Measurements from ENCODE around the gene GASK1A.
"Not testable (repeated sequence)": the region's sequence is repeated elsewhere in the genome, so short reads cannot be mapped to it uniquely, and the experiment has no call there.

GASK1A gene

DNA sequence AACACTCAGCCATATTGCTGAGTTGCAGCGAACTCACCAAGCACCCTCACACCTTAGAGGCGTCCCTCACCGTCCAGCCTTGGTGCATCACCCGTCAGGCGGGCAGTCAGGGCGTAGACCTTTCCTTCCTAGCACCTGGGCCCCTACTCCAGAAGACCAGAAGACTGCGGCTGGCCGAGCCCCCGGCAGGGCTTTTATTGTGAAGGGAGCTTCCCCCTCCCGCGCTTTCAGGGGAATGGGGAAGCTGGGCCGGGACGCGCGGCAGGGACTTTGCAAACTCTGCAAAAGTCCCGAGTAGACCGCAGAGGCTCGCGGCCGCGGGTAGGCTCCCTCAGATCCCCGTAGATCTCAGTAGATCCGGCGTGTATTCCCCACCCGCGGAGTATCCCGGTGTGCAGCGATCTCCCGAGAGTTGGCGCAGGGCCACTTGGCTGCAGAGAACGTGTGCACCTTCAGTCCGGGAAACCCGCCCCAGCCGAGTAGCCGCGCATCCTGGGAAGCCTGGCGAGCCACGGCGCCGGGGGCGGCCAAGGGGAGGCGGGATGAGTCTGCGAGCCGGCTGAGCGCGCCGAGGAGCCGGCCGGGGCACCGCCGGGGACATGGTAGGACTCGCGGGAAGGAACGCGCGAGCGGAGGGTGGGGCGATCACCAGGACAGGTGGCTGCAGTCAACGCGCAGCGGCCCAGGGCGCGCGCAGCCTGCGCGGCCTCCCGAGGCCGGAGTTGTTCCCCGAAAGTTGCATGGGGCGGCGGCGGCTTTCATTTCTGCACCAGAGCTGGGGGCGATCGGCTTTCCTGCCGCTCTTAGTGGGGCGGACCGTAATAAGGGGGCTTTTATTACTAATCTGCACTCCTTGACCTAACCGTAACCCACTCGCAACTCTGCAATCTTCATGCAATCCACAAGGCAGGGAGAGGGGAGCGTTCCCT lies at the start of gene GASK1A:
GASK1A (plus strand) TSS at position 268 of the 929 bp plus-strand sequence; CDS start at position 600, 332 bp downstream.
- DNase-seq (ENCODE audit: low spot score) = peak; percentile 28

DNA sequence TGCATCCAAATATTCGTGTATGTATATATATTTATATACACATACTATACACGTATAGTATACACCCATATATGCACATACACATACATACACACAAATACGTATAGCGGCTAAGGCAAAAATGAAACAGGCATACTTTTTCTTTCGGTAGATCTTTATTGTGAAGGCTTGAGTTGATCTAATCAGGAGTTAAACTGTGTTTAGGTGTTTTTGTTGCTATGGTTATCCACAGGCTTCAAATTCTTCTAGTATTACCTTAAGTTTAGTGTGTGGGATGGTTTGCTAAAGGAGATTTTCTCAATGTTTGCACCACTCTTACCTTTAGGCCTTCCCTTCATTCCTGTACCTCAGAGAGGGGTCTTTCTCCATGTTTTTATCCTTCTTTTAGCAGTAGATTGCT lies 45.0 kb upstream of the GASK1A start:
- no peak for DNase-seq (ENCODE audit: low spot score)

DNA sequence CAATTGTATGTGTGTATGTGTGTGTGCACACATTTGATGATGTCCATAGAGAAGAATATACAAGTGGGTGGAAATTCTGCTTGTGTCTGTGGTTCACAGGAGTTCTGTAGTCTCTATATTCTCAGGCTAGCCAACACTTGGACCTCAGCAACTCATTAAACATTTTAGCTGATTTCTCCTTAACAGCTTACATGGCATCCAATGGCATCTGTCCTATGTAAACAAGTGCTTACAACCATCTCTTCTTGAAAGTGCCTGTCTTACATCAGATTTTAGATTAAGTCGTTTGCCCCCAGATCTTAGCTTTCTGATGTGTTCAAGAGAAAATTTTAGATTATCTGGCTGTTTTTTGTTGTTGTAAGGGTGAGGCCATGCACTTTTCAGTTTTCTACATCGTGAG lies 44.2 kb upstream of the GASK1A start:
- DNase-seq (ENCODE audit: low spot score) = no peak

DNA sequence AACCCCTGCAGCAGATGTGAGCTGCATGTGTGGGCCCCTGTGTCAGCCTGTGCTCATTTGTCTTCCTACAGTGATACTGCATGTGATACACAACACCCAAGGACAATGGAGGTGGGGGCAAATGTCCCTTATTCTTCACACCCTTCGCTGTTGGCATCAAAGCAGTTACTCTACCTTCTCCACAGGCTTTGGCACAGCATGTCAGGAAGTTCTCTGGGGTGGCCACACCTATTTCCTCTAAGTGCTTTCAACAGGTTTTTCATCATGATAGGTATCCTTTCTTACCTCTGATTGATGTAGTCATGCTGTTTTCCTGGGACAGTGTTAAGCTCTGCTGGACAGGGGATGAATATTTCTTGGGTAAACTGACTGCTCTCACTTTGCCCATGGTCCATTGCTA lies 43.6 kb upstream of the GASK1A start:
- no peak for DNase-seq (ENCODE audit: low spot score)

GRCh38 chr3:42936157-42936981 lies 42.7 kb upstream of the GASK1A start:
- peak; percentile 58 for DNase-seq (ENCODE audit: low spot score)

DNA sequence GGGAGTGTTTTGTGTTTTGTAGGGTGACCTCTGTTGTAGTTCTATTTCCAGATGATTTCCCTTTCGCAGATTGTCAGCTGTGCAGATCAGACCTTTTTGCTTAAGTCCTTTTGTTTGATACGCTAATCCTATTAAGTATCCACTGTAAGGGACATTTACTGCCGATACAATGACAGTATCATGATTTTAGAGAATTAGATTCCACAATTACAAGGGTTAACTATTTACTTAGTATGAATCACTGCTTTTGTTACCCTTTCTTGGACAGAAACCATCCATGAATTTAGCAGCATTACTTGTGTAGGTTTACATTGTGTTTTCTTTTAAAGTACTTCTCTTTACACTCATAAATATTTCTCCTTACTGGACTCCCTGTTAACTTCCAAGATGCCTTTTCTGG lies 41.8 kb upstream of the GASK1A start:
- DNase-seq (ENCODE audit: low spot score) = no peak

DNA sequence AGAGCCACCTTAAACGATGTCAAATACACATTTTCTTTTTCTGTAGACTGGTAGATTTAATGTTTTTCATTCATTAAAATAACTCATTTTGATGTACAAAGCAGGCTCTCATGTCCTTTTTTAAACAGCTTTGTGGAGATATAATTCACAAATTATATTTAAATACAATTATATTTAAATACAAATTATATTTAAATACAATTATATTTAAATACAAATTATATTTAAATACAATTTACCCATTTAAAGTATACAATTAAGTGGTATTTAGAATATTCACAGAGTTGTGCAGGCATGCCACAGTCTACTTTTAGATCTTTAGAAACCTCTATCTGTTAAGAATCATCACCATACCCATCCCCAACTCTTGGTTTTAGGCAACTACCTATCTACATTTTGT lies 36.4 kb upstream of the GASK1A start:
- no peak for DNase-seq (ENCODE audit: low spot score)

DNA sequence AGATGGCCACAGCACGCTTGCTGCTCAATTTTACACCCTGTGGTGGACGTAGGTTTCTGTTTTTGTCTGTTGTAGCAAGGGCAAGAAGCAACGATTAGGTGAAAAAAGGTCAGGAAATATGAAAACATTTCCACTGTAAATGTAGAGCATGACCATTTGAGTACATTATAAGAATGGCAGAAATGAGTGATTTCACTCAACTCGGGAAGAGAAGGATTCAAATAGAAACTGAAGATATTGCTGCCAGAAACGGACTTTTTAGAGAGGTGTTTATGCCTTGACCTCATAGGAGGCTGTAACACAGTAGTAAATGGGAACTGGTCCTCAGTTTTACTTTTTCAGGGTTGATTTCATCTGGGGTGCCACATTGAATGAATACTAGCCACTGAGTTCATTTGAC lies 33.1 kb upstream of the GASK1A start:
- no peak for DNase-seq (ENCODE audit: low spot score)

DNA sequence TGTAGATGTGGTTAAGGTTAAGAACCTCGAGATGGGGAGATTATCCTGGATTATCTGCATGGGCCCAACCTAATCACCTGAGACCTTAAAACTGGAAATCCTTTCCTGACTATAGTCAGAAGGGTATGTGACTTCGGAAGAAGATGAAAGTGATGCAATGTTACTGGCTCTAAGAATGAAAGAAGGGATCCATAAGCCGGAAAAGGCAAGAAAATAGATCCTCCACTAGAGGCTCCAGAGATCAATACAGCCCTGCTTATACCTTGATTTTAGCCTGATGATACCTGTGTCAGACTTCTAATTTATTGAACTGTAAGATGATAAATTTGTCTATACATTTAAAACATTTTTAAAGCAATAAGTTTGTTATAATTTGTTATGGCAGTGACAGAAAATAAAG lies 21.5 kb upstream of the GASK1A start:
- DNase-seq (ENCODE audit: low spot score) = no peak

DNA sequence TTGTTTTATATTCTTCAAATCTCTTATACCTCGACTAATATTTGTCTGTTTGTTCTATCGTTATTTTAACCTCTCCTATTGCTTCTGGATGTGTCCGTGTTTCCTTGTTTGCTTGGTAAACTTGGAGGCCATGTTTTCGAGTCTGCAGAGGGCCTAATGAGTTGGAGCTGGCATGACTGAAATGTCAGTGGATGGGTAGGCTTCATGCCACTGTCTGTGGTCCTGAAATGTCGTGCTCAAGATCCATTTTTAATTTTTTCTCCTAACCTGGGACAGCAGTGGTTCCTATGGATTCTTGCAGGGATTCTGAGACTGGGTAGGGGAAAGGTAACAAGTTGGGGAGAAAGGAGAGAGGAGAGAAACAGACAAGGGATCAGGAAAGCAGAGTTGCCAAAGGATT lies 18.8 kb upstream of the GASK1A start:
- DNase-seq (ENCODE audit: low spot score) = no peak

DNA sequence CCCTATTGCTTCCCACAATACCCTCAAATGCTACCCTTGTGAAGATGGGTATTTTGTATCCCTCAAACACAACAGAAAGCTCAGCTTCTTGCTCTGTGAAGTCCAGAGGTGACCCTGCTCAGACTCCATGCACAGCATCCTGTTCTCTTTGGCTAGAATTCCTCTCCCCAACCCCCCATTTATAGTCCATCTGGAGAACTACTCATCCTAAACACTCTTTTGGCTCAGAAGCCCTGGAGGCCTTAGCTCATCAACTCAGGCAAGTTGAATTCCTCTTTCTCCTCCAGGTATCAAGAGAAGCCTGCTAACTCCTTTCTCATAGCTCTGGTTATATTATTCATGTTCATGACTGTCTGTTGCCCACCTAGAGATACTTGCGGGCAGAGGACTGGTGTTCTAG lies 18.3 kb upstream of the GASK1A start:
- no peak for DNase-seq (ENCODE audit: low spot score)

DNA sequence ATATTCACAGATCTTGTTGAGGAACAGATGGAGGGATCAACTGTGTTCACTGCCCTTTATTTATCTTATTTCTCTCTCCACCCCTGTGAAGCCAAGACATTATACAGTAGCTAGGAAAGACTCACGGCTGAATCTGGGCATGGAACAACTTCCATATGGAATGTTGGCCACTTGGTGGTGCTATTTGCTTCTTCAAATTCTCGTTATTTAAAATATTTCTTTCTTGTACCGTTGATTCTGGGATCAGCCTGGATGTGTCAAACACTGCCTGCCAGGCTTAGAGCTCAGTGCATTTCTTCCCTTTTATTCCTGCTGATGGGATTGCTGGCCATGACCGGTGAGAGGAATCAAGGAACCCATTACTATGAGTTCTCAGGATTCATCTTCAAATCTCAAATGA lies 17.5 kb upstream of the GASK1A start:
- DNase-seq (ENCODE audit: low spot score) = peak; percentile 62

DNA sequence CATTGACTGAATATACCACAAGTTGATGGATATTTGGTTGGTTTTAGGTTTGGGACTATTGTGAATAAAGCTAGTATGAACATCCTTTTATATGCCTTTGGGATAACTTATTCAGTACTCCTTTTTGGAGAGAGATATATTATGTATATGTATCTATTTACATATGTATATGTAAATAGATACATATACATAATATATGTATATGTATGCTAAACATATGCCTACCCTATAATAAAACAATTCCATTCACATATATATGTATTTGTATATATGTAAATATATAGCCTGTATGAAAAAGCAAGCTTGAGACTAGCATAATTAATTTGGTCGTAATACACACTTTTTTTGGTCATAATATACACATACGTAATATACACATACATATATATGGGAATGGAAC lies 15.8 kb upstream of the GASK1A start:
- no peak for DNase-seq (ENCODE audit: low spot score)

GRCh38 chr3:42964266-42964665 lies 14.8 kb upstream of the GASK1A start:
- DNase-seq (ENCODE audit: low spot score) = no peak

DNA sequence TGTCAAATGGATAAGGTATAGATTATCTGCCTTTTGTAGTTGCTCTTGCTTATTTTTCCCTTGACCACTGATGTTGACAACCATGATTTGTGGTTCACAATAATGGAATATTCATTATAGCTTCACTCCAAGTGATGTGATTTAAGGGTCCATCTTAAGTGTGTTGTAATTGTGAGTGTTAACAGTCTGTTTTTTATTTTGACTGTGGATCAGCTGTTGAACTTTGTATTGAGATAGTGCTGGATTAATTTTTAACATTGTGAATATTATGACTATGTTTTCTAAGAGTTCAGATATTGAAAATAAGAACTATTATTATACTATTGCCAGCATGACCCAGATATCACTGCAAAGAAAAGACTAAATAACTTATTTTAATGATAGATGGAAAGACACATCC lies 8.6 kb upstream of the GASK1A start:
- DNase-seq (ENCODE audit: low spot score) = no peak

DNA sequence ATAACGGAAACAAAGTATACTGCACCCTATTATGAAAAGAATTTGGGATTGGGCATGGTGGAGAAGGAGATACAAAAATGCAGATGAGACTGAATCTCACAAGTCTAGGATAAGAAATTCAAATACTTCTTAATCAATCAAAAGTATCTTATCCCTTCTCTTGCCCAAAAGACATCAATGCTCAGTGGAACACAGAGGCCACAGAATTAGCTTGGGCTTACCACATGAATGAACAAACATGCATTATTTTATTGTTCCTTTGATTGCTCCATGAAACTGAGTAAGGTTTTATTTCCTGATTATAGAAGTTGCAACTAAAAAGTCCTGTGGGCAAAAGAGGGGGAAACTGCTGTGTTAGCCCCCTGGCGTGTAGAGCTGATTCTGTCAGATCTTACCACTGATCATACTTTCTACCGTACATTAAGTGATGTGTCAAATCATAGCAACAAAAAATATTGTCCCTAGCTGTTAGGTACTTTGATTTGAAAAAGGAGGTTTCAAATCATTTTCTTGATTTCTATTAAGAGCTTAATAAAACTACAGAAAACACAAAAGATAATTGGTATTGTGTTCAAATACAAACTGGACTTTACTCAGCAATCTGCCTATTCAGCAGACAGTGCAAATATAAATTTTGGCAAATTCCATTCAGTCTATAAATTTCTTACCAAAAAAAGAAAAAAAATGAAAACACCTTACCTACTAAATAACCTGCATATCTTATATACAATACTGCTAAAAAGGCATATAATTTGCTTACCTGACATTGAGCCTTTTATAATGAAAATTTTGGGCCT lies 7.9 kb upstream of the GASK1A start:
- no peak for DNase-seq (ENCODE audit: low spot score)

- DNase-seq (ENCODE audit: low spot score) = not testable (repeated sequence)
Observed at GRCh38 chr3:42974906-42975305, 4.2 kb upstream of the GASK1A start.

GRCh38 chr3:42975456-42975855 lies 3.7 kb upstream of the GASK1A start:
- no peak for DNase-seq (ENCODE audit: low spot score)

- no peak for DNase-seq (ENCODE audit: low spot score)
Observed at GRCh38 chr3:42975955-42976354, 3.2 kb upstream of the GASK1A start.

DNA sequence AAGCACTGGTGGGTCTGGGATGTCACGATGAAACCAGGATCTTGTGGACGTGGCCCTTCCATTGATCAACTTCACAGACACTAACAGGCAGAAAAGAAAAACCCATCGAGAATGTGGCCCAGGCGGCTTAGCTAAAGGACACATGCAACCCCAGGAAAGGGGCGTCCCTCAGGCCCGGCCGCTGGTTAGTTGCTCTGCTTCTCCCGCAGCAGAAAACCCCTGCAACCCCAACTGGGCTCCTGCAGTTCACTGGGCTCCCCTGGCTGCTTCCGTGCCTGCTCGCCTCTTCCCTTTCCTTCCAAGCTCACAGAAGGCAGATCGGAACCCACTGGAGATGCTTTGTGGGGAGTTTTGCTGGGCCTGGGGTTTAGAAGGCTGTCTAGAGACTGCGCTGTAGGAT lies 1.1 kb downstream of the GASK1A start:
- no peak for DNase-seq (ENCODE audit: low spot score)

- DNase-seq (ENCODE audit: low spot score) = no peak
Observed at GRCh38 chr3:42980909-42981308, 1.8 kb downstream of the GASK1A start.

Measured in AG08396 (cell line).